Caco-2 (cell line): ENCODE results near the gene PGLYRP1. TPM values are rescaled to one million over a fixed set of nuclear protein-coding genes. Genes with fewer than 3 reads are reported as not detected.

Experiments
- BruUV-seq: library from RNA; stranded (reverse); fragments of 400-500 nt; replicated peaks from 2 replicates; lab custom pipeline; 2021; lab: Mats Ljungman, UMichigan
- CTCF ChIA-PET: fragments of 300-600 bp; sonication (Branson Sonifier 250); formaldehyde crosslinking; loops from one replicate; lab custom pipeline; 2022; ENCODE audit warnings: antibody characterized with exemption; lab: Charles Lee
- POLR2A ChIA-PET: fragments of 300-600 bp; sonication (Branson Sonifier 250); formaldehyde crosslinking; loops from one replicate; lab custom pipeline; 2022; ENCODE audit warnings: antibody characterized with exemption; lab: Charles Lee
- DNase-seq, 2 experiments: peaks; one replicate each; pipeline versions ENCODE4 v3.0.0 to v3.0.0-alpha.2; 2020 to 2022
- H3K27me3 ChIP-seq: replicated peaks from 2 replicates; pipeline ENCODE4 v1.6.0; 2011; ENCODE audit warnings: low read length; ENCODE audit not compliant: control insufficient read depth, insufficient read depth
- H3K36me3 ChIP-seq: 2 replicates; pipeline ENCODE4 v1.5.1; 2011; ENCODE audit warnings: low read length; ENCODE audit not compliant: control insufficient read depth, insufficient read depth
- H3K4me1 ChIP-seq: fragments of 250-450 bp; sonication (Bioruptor Pico); 2 replicates; pipeline ENCODE4 v1.5.1; 2020; ENCODE audit warnings: mild to moderate bottlenecking
- H3K4me3 ChIP-seq: 2 replicates; pipeline ENCODE4 v1.5.1; 2011; ENCODE audit warnings: low read depth, mild to moderate bottlenecking, control low read depth, low read length
- H3K9me3 ChIP-seq: fragments of 250-450 bp; sonication (Bioruptor Pico); 2 replicates; pipeline ENCODE4 v1.5.1; 2020; ENCODE audit warnings: mild to moderate bottlenecking, moderate library complexity
- H3K27ac Mint-ChIP-seq: one replicate; pipeline ENCODE4 v1.8.0; 2022; ENCODE audit warnings: mixed read lengths; ENCODE audit not compliant: unreplicated experiment
- H3K27me3 Mint-ChIP-seq: one replicate; pipeline ENCODE4 v1.8.0; 2022; ENCODE audit warnings: mixed read lengths; ENCODE audit not compliant: insufficient read depth, unreplicated experiment
- H3K36me3 Mint-ChIP-seq: one replicate; pipeline ENCODE4 v1.8.0; 2022; ENCODE audit warnings: mild to moderate bottlenecking, mixed read lengths; ENCODE audit not compliant: insufficient read depth, unreplicated experiment
- H3K4me1 Mint-ChIP-seq: one replicate; pipeline ENCODE4 v1.8.0; 2022; ENCODE audit warnings: low read depth, mixed read lengths; ENCODE audit not compliant: unreplicated experiment
- H3K4me3 Mint-ChIP-seq: one replicate; pipeline ENCODE4 v1.8.0; 2022; ENCODE audit warnings: mild to moderate bottlenecking, moderate library complexity, mixed read lengths; ENCODE audit not compliant: unreplicated experiment
- H3K9me3 Mint-ChIP-seq: one replicate; pipeline ENCODE4 v1.8.0; 2022; ENCODE audit warnings: mixed read lengths; ENCODE audit not compliant: unreplicated experiment
- intact Hi-C: fragments of 100-400 bp; cut with micrococcal nuclease; formaldehyde crosslinking; loops from one replicate; pipeline ENCODE4 v1.10.0; 2022; ENCODE audit not compliant: unreplicated experiment
- total RNA-seq: library from RNA; stranded (reverse); gene quantifications from 2 replicates; pipeline ENCODE4 v1.2.3, GENCODE V29; 2022
- TF ChIP-seq, protein P1 (sequence below), 2 experiments: fragments of 200-600 bp in 1 of 2; IDR thresholded peaks; 1 replicate in 1 of 2; 2 replicates in 1 of 2; pipeline versions ENCODE4 v1.5.1 to v1.8.0; 2011 to 2022; ENCODE audit warnings: antibody characterized with exemption in 1 of 2, control low read depth in 1 of 2, inconsistent platforms in 1 of 2, low read depth in 1 of 2, low read length in 1 of 2, mild to moderate bottlenecking in 1 of 2, moderate library complexity in 1 of 2; ENCODE audit not compliant: insufficient read depth in 1 of 2, severe bottlenecking in 1 of 2, unreplicated experiment in 1 of 2

PGLYRP1 gene
- total RNA-seq, 1 experiment from 2014 or later: not detected

DNA sequence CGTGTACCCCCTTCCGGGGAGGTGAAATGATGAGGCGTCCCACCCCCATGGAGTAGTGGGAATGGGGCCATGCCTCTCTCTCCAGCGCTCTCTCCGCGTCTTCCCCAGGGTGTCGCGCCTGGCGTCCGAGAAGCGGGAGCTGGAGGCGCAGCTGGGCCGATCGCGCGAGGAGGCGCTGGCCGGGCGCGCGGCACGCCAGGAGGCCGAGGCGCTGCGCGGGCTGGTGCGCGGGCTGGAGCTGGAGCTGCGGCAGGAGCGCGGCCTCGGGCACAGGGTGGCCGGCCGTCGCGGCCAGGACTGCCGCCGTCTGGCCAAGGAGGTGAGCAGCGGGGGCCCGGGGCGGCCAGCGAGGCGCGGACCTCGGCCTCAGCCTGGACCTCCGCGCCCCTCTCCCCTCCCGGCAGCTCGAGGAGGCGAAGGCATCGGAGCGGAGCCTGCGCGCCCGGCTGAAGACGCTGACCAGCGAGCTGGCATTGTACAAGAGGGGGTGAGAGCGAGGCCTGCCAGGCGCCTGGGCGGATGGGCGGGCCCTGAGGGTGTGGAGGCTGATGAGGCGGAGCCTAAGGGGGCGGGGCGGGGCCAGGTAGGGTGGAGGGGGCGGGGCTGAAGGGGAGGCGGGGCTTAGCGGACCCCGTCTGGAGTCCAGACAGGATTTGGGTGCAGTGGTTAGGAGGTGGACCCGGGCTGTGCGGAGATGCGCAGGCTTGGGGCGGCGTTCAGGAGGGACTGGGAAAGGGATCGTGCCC lies 7.7 kb downstream of the PGLYRP1 start:
- Mint-ChIP-seq H3K36me3 (peaks cover 6% of the 10 kb centered on the region), H3K27ac (peak overlapping the region; percentile 56), H3K4me3 (peak overlapping the region; percentile 86), H3K27me3 (peaks cover 8% of the 10 kb centered on the region), H3K9me3 (no peaks in the 10 kb centered on the region), H3K4me1 (peaks cover 21% of the 10 kb centered on the region)
- peak; percentile 87 to 90 for DNase-seq
- Histone ChIP-seq H3K27me3 (no peaks in the 10 kb centered on the region; the same call in 1 of the 2 replicates), H3K9me3 (no peaks in the 10 kb centered on the region), H3K4me3 (peak overlapping the region; percentile 57), H3K36me3 (no peaks in the 10 kb centered on the region), H3K4me1 (peaks cover 20% of the 10 kb centered on the region)
- CTCF ChIA-PET: interaction anchor here (0.6 to 1.4 kb wide), 6 partner anchors 14 to 198 kb away, joined by 3 to 7 read pairs (median 4); partner anchors contain the start of gene CCDC61
- TF ChIP-seq, protein P1, sequence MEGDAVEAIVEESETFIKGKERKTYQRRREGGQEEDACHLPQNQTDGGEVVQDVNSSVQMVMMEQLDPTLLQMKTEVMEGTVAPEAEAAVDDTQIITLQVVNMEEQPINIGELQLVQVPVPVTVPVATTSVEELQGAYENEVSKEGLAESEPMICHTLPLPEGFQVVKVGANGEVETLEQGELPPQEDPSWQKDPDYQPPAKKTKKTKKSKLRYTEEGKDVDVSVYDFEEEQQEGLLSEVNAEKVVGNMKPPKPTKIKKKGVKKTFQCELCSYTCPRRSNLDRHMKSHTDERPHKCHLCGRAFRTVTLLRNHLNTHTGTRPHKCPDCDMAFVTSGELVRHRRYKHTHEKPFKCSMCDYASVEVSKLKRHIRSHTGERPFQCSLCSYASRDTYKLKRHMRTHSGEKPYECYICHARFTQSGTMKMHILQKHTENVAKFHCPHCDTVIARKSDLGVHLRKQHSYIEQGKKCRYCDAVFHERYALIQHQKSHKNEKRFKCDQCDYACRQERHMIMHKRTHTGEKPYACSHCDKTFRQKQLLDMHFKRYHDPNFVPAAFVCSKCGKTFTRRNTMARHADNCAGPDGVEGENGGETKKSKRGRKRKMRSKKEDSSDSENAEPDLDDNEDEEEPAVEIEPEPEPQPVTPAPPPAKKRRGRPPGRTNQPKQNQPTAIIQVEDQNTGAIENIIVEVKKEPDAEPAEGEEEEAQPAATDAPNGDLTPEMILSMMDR (IDR thresholded peaks at IDR 0.05; ENCODE audit: insufficient read depth in 1 of 2, low read depth in 1 of 2, low read length in 1 of 2, severe bottlenecking in 1 of 2, unreplicated experiment in 1 of 2): no peak
- no TSS peak for BruUV-seq
- intact Hi-C loops: loop anchor here (5.0 to 10.0 kb wide), 3 partner anchors 88 to 200 kb away; partner anchors contain the start of gene RSPH6A
- POLR2A ChIA-PET: no interaction called here

DNA sequence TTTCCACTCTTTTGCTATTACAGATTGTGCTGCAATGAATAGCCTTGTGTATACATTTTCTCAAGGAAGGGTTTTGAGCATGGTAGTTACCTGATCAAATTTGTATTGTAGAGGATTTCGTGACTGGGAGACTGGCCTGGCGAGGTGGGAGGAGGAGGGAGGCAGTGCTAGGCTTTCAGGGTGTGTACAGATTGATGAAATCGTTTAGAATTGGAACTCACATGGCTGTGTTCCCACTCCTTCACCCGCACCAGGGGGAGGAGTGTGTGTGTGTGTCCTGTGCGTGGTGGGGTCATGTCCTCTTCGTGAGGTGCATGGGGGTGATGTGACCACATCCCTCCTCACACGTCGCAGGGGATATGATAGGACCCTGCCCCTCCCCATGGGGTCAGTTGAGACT lies 8.3 kb downstream of the PGLYRP1 start:
- CTCF ChIA-PET: interaction anchor here (0.7 to 1.4 kb wide), 5 partner anchors 14 to 198 kb away, joined by 3 to 7 read pairs (median 4); partner anchors contain the start of gene CCDC61

More for the DNA sequence above, 8.3 kb downstream of the PGLYRP1 start:
- Histone ChIP-seq H3K9me3 (no peaks in the 10 kb centered on the region), H3K4me3 (peak overlapping the region; percentile 57), H3K36me3 (no peaks in the 10 kb centered on the region), H3K4me1 (peaks cover 20% of the 10 kb centered on the region), H3K27me3 (no peaks in the 10 kb centered on the region; the same call in 1 of the 2 replicates)
- POLR2A ChIA-PET: no interaction called here
- TF ChIP-seq, protein P1 (IDR thresholded peaks at IDR 0.05; ENCODE audit: insufficient read depth in 1 of 2, low read depth in 1 of 2, low read length in 1 of 2, severe bottlenecking in 1 of 2, unreplicated experiment in 1 of 2): no peak
- Mint-ChIP-seq H3K36me3 (peaks cover 6% of the 10 kb centered on the region), H3K9me3 (no peaks in the 10 kb centered on the region), H3K27me3 (peaks cover 8% of the 10 kb centered on the region), H3K4me3 (peak overlapping the region; percentile 86), H3K4me1 (peaks cover 21% of the 10 kb centered on the region), H3K27ac (peak overlapping the region; percentile 56)
- BruUV-seq: no TSS peak
- intact Hi-C loops: loop anchor here (10.0 kb wide), 1 partner anchor 200 kb away; the partner anchor contains the start of gene RSPH6A
- no peak for DNase-seq
